ENCODE data around the gene EYS. TPM values are rescaled to one million over a fixed set of nuclear protein-coding genes. Genes with fewer than 3 reads are reported as not detected.

Gene EYS
- total RNA-seq, 1 experiment from 2014 or later, result not detected

DNA sequence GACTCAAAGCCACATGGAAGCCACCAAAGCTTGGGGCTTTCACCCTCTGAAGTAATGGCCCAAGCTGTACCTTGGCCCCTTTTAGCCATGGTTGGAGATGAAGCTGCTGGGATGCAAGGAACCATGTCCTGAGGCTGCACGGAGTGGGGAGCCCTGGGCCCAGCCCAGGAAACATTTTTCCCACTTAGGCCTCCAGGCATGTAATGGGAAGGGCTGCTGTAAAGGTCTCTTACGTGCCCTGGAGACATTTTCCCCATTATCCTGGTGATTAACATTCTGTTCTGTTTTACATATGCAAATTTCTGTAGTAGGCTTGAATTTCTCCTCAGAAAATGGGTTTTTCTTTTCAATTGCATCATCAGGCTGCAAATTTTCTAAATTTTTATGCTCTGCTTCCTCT is 558.2 kb downstream of the EYS start:
- H3K27me3 ChIP-seq (ENCODE audit: insufficient read depth, low read length), result no peaks in the 10 kb centered on the region
- POLR2A ChIA-PET, result no interaction called here
- intact Hi-C loops (cut with micrococcal nuclease), result no loop called here
- DNase-seq (ENCODE audit: low read depth, low spot score) (no peak), ATAC-seq (no peak)
- H3K9me3 ChIP-seq (ENCODE audit: control insufficient read depth in 1 of 2, insufficient read depth in 1 of 2, low read depth in 1 of 2, low read length in 2 of 2), result peaks cover 3 to 13% of the 10 kb centered on the region in 2 experiments; a peak in 3 of 4 replicates
- no peak overlapping the region for H3K4me2 ChIP-seq (ENCODE audit: low read length)
- no peak overlapping the region for H2AFZ ChIP-seq (ENCODE audit: low read depth, low read length, poor library complexity, severe bottlenecking)
- TF ChIP-seq ZFX (IDR thresholded peaks at IDR 0.05), result no peak
- TF ChIP-seq SIN3A (IDR thresholded peaks at IDR 0.05; ENCODE audit: low read depth), result no peak
- no peak for TF ChIP-seq EZH2 (IDR thresholded peaks at IDR 0.05)
- no peak for TF ChIP-seq YY1 (IDR thresholded peaks at IDR 0.05; ENCODE audit: extremely low read depth, insufficient replicate concordance, low read depth, low read length)
- TF ChIP-seq ZBTB33 (IDR thresholded peaks at IDR 0.05; ENCODE audit: extremely low read depth, insufficient replicate concordance, low read length), result no peak
- no peak for TF ChIP-seq MAX (IDR thresholded peaks at IDR 0.05)
- TF ChIP-seq RAD21 (IDR thresholded peaks at IDR 0.05; ENCODE audit: low read depth), result no peak
- no peaks in the 10 kb centered on the region for H3K36me3 ChIP-seq (ENCODE audit: control insufficient read depth in 1 of 2, insufficient read depth in 2 of 2, low read length in 2 of 2)
- H3K4me1 ChIP-seq (ENCODE audit: control insufficient read depth in 1 of 2, insufficient read depth in 2 of 2, low read length in 2 of 2), result no peaks in the 10 kb centered on the region
- H4K20me1 ChIP-seq (ENCODE audit: insufficient read depth), result no peaks in the 10 kb centered on the region
- H3K79me2 ChIP-seq (ENCODE audit: insufficient read depth, low read length), result no peaks in the 10 kb centered on the region
- CTCF ChIA-PET, result no interaction called here
- no peak overlapping the region for H3K27ac ChIP-seq (ENCODE audit: low read depth, low read length)
- RAD21 ChIA-PET (ENCODE audit: low non-redundant PET in 1 of 2, low total read pairs in 2 of 2, uncharacterized antibody in 2 of 2, unreplicated experiment in 2 of 2), result no interaction called here
- no peak overlapping the region for H3K9ac ChIP-seq (ENCODE audit: low read length)
- H3K4me3 ChIP-seq (replicated peaks in 1 of 2; ENCODE audit: low read depth in 1 of 2, low read length in 2 of 2), result no peak overlapping the region
- no TSS peak for BruUV-seq (replicated peaks)
- H3K9me2 ChIP-seq (ENCODE audit: insufficient read depth), result no peaks in the 10 kb centered on the region

DNA sequence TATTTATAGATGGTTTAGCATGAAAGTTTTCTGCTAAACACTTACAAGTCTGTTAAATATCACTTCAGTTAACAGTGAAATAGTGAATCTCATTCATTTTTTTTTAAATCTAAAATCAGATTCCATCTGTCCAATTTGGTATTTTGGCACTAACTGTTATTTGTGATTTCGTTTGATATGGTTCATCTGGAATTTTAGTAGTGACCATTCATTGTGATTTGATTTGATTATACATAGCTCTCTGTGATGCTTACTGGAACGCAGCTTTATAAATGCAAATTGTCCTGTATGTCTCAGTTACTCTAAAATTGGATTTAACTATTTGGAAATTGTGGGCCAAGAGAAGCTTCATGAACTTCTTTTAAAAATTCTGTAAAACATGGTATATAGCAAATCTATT is 571.5 kb downstream of the EYS start:
- no peak overlapping the region for H3K4me3 ChIP-seq (replicated peaks in 1 of 2; ENCODE audit: low read depth in 1 of 2, low read length in 2 of 2)
- H2AFZ ChIP-seq (ENCODE audit: low read depth, low read length, poor library complexity, severe bottlenecking), result no peak overlapping the region
- H3K4me1 ChIP-seq (ENCODE audit: control insufficient read depth in 1 of 2, insufficient read depth in 2 of 2, low read length in 2 of 2), result no peaks in the 10 kb centered on the region
- ATAC-seq (no peak), DNase-seq (ENCODE audit: low read depth, low spot score) (no peak)
- H3K79me2 ChIP-seq (ENCODE audit: insufficient read depth, low read length), result no peaks in the 10 kb centered on the region
- ChIA-PET CTCF (no interaction called here), POLR2A (no interaction called here), RAD21 (ENCODE audit: low non-redundant PET in 1 of 2, low total read pairs in 2 of 2, uncharacterized antibody in 2 of 2, unreplicated experiment in 2 of 2) (no interaction called here)
- no TSS peak for BruUV-seq (replicated peaks)
- peaks cover 6 to 8% of the 10 kb centered on the region in 2 experiments; a peak in 3 of 4 replicates for H3K9me3 ChIP-seq (ENCODE audit: control insufficient read depth in 1 of 2, insufficient read depth in 1 of 2, low read depth in 1 of 2, low read length in 2 of 2)
- intact Hi-C loops (cut with micrococcal nuclease), result no loop called here
- H3K9ac ChIP-seq (ENCODE audit: low read length), result no peak overlapping the region
- H3K4me2 ChIP-seq (ENCODE audit: low read length), result no peak overlapping the region
- H3K36me3 ChIP-seq (ENCODE audit: control insufficient read depth in 1 of 2, insufficient read depth in 2 of 2, low read length in 2 of 2), result no peaks in the 10 kb centered on the region
- no peaks in the 10 kb centered on the region for H3K9me2 ChIP-seq (ENCODE audit: insufficient read depth)
- no peaks in the 10 kb centered on the region for H4K20me1 ChIP-seq (ENCODE audit: insufficient read depth)
- H3K27me3 ChIP-seq (ENCODE audit: insufficient read depth, low read length), result no peaks in the 10 kb centered on the region
- no peak for TF ChIP-seq ZFX (IDR thresholded peaks at IDR 0.05)
- TF ChIP-seq SIN3A (IDR thresholded peaks at IDR 0.05; ENCODE audit: low read depth), result no peak
- no peak for TF ChIP-seq POLR2AphosphoS5 (IDR thresholded peaks at IDR 0.05; ENCODE audit: low read depth, low read length)
- H3K27ac ChIP-seq (ENCODE audit: low read depth, low read length), result no peak overlapping the region
